HL-60 (cell line): ENCODE data around the gene TBC1D17.

ENCODE experiments used
- CTCF ChIP-seq: IDR thresholded peaks from one replicate; pipeline ENCODE4 v1.5.1; 2011; ENCODE audit warnings: low read length, control low read depth, inconsistent platforms; ENCODE audit not compliant: insufficient read depth
- POLR2AphosphoS5 ChIP-seq: IDR thresholded peaks from 2 replicates; pipeline ENCODE4 v1.6.1; 2012; ENCODE audit warnings: low read depth
- REST ChIP-seq: IDR thresholded peaks from 2 replicates; pipeline ENCODE4 v1.6.1; 2012; ENCODE audit warnings: low read depth; ENCODE audit not compliant: insufficient replicate concordance
- SPI1 ChIP-seq: IDR thresholded peaks from 2 replicates; pipeline ENCODE4 v1.6.1; 2012; ENCODE audit warnings: low read depth, mild to moderate bottlenecking, borderline replicate concordance

GRCh38 chr19:49840736-49841249 is 36.7 kb upstream of the TBC1D17 start:
- TF ChIP-seq POLR2AphosphoS5 (no peak), CTCF (no peak), REST (no peak), SPI1 (no peak)
